ENCODE measurements around the gene EIF4B. TPM values are rescaled to one million over a fixed set of nuclear protein-coding genes. Genes with fewer than 3 reads are reported as not detected.

Gene EIF4B
- total and polyA plus RNA-seq, 2 of the 13 experiments (the other 11 are each of a cell fraction or from before 2014, with no cell fraction given), result 416 to 548 TPM

DNA sequence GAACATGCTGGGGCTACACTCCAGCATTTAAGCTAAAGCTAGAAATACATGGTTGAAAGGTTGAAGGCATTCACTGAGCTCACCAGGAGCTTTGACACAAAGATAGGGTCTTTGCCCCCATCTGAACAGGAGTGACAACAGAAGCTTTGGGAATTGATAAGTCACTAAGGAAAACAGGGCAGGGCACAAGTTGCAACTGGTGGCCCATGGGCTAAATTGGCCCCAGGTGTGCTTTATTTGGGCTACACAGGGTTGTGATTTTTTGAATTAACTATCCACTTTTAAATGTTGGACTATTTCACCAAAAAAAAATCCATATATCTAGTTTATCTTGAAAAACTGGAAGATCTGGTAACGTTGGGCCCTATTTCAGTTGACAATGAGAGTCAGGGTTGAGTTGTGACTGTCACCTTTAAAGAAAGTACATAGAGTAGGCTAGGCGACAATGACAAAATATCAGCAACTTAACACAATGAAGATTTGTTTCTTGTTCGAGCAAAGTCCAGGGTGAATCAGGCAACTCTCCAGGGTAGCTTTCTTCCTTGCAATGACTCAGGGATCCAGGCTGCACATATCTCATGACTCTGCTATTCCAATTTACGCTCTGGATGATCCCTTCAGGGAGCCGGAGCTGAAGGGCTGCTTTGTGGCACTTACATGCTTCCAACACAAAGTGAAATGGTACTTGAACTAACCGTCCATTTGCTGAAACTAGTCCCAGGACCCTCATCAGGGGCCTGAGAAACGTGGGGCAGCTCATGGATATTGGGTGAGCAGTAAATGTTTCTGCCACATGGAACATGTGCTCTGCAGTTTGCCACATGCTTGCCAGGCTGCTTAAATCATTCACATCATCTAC lies 13.3 kb upstream of the EIF4B start (continued):
- TF ChIP-seq SP4 (CRISPR knock-in tag; IDR thresholded peaks at IDR 0.05) (no peak), ZBTB10 (CRISPR knock-in tag; IDR thresholded peaks at IDR 0.05; ENCODE audit: borderline replicate concordance) (no peak), TIGD3 (CRISPR knock-in tag; IDR thresholded peaks at IDR 0.05; ENCODE audit: borderline replicate concordance) (no peak), HMGA1 (CRISPR knock-in tag; conservative IDR thresholded peaks at IDR 0.05) (no peak), ZNF562 (CRISPR knock-in tag; IDR thresholded peaks at IDR 0.05; ENCODE audit: borderline replicate concordance) (no peak), MEIS2 (CRISPR knock-in tag; IDR thresholded peaks at IDR 0.05) (no peak), ZBTB38 (CRISPR knock-in tag; IDR thresholded peaks at IDR 0.05) (no peak), ZNF607 (CRISPR knock-in tag; IDR thresholded peaks at IDR 0.05; ENCODE audit: borderline replicate concordance) (no peak), ZBTB2 (CRISPR knock-in tag; IDR thresholded peaks at IDR 0.05; ENCODE audit: low read depth) (no peak), ZNF879 (CRISPR knock-in tag; IDR thresholded peaks at IDR 0.05) (no peak), ZNF205 (CRISPR knock-in tag; IDR thresholded peaks at IDR 0.05) (0 out of 2 replicates have a peak, but pooled peaks have one; percentile 31), ZNF772 (CRISPR knock-in tag; IDR thresholded peaks at IDR 0.05) (peak; percentile 39; the same call in 1 of the 2 replicates), ZNF441 (CRISPR knock-in tag; IDR thresholded peaks at IDR 0.05; ENCODE audit: borderline replicate concordance) (no peak), ZNF362 (CRISPR knock-in tag; IDR thresholded peaks at IDR 0.05; ENCODE audit: borderline replicate concordance) (no peak), EP300 (IDR thresholded peaks at IDR 0.05; ENCODE audit: low read depth in 2 of 2, low read length in 2 of 2) (peak; percentile 65 to 87; a peak in 3 of 4 replicates), EP300 (CRISPR knock-in tag; IDR thresholded peaks at IDR 0.05; ENCODE audit: borderline replicate concordance) (peak; percentile 66; the same call in 1 of the 2 replicates), NKX3-1 (CRISPR knock-in tag; IDR thresholded peaks at IDR 0.05) (no peak), ZNF782 (CRISPR knock-in tag; IDR thresholded peaks at IDR 0.05; ENCODE audit: borderline replicate concordance) (no peak), ZNF160 (CRISPR knock-in tag; IDR thresholded peaks at IDR 0.05) (no peak), RAD21 (CRISPR knock-in tag; IDR thresholded peaks at IDR 0.05) (peak; percentile 42; the same call in 1 of the 2 replicates)
- TF ChIP-seq, protein P1, sequence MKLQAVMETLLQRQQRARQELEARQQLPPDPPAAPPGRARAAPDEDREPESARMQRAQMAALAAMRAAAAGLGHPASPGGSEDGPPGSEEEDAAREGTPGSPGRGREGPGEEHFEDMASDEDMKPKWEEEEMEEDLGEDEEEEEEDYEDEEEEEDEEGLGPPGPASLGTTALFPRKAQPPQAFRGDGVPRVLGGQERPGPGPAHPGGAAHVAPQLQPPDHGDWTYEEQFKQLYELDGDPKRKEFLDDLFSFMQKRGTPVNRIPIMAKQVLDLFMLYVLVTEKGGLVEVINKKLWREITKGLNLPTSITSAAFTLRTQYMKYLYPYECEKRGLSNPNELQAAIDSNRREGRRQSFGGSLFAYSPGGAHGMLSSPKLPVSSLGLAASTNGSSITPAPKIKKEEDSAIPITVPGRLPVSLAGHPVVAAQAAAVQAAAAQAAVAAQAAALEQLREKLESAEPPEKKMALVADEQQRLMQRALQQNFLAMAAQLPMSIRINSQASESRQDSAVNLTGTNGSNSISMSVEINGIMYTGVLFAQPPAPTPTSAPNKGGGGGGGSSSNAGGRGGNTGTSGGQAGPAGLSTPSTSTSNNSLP (IDR thresholded peaks at IDR 0.05; ENCODE audit: low read depth, low read length), result no peak
